Right kidney (tissue), 1 donor: Measurements from ENCODE around the gene BRINP1.

Experiments used
- DNase-seq: peaks from one replicate; pipeline ENCODE4 v3.0.0-alpha.2; 2016

Gene BRINP1

GRCh38 chr9:119197893-119198607, 171.2 kb downstream of the BRINP1 start:
- no peak for DNase-seq

GRCh38 chr9:119195521-119195920, 173.7 kb downstream of the BRINP1 start:
- DNase-seq: no peak

GRCh38 chr9:119185298-119185697, 183.9 kb downstream of the BRINP1 start:
- no peak for DNase-seq

GRCh38 chr9:119184265-119184936, 184.8 kb downstream of the BRINP1 start:
- no peak for DNase-seq

GRCh38 chr9:119181561-119181960, 187.7 kb downstream of the BRINP1 start:
- DNase-seq: no peak

- DNase-seq: no peak
These were observed 188.3 kb downstream of the BRINP1 start for GRCh38 chr9:119180897-119181296.

- no peak for DNase-seq
These were observed 189.5 kb downstream of the BRINP1 start for GRCh38 chr9:119179701-119180100.

- no peak for DNase-seq
These were observed 192.0 kb downstream of the BRINP1 start for GRCh38 chr9:119177196-119177595.

GRCh38 chr9:119175581-119175980, 193.7 kb downstream of the BRINP1 start:
- no peak for DNase-seq

- peak; percentile 52 for DNase-seq
These were observed 200.0 kb downstream of the BRINP1 start for GRCh38 chr9:119169222-119169621.

GRCh38 chr9:119167876-119168275, 201.4 kb downstream of the BRINP1 start:
- no peak for DNase-seq

- no peak for DNase-seq
These were observed 202.0 kb downstream of the BRINP1 start for GRCh38 chr9:119167267-119167666.

GRCh38 chr9:119166096-119166495, 203.1 kb downstream of the BRINP1 start:
- DNase-seq: no peak

- DNase-seq: no peak
These were observed 204.1 kb downstream of the BRINP1 start for GRCh38 chr9:119165131-119165530.

GRCh38 chr9:119164716-119165115, 204.5 kb downstream of the BRINP1 start:
- DNase-seq: no peak

- DNase-seq: no peak
These were observed 208.7 kb downstream of the BRINP1 start for GRCh38 chr9:119160551-119160950.

- DNase-seq: no peak
These were observed 209.8 kb downstream of the BRINP1 start for GRCh38 chr9:119159386-119159785.

- no peak for DNase-seq
These were observed 212.0 kb downstream of the BRINP1 start for GRCh38 chr9:119157196-119157595.

- DNase-seq: no peak
These were observed 212.9 kb downstream of the BRINP1 start for GRCh38 chr9:119156354-119156753.

GRCh38 chr9:119154527-119154926, 214.7 kb downstream of the BRINP1 start:
- DNase-seq: no peak

GRCh38 chr9:119153402-119153801, 215.8 kb downstream of the BRINP1 start:
- no peak for DNase-seq

- no peak for DNase-seq
These were observed 220.4 kb downstream of the BRINP1 start for GRCh38 chr9:119148855-119149254.

- no peak for DNase-seq
These were observed 231.8 kb downstream of the BRINP1 start for GRCh38 chr9:119137479-119137878.

GRCh38 chr9:119126040-119126439, 243.2 kb downstream of the BRINP1 start:
- DNase-seq: no peak
